22Rv1 (cell line): ENCODE data around the gene PLSCR5.

ENCODE experiments used
- CTCF ChIP-seq: fragments of 450-650 bp; IDR thresholded peaks from 2 replicates; pipeline ENCODE4 v1.5.1; 2017; ENCODE audit warnings: mild to moderate bottlenecking
- ZFX ChIP-seq: fragments of 450-650 bp; IDR thresholded peaks from 2 replicates; pipeline ENCODE4 v1.6.1; 2017; ENCODE audit warnings: antibody characterized with exemption, borderline replicate concordance

GRCh38 chr3:146653978-146654377 lies 48.8 kb upstream of the PLSCR5 start:
- TF ChIP-seq CTCF (no peak), ZFX (no peak)
